HFFc6 (cell line): ENCODE results near the gene ADARB1. TPM values are rescaled to one million over a fixed set of nuclear protein-coding genes. Genes with fewer than 3 reads are reported as not detected.

Experiments used
- DNase-seq: peaks from one replicate; pipeline ENCODE4 v3.0.0-alpha.2; 2018
- H3K27ac Mint-ChIP-seq: 2 replicates; pipeline ENCODE4 v1.8.0; 2020; ENCODE audit warnings: mild to moderate bottlenecking, mixed read lengths
- H3K27me3 Mint-ChIP-seq: 2 replicates; pipeline ENCODE4 v1.8.0; 2021; ENCODE audit warnings: mild to moderate bottlenecking, moderate library complexity, mixed read lengths; ENCODE audit not compliant: insufficient read depth
- H3K36me3 Mint-ChIP-seq: 2 replicates; pipeline ENCODE4 v1.8.0; 2021; ENCODE audit warnings: low read depth, mixed read lengths
- H3K4me1 Mint-ChIP-seq: 2 replicates; pipeline ENCODE4 v1.8.0; 2020; ENCODE audit warnings: low read depth, mixed read lengths
- H3K4me3 Mint-ChIP-seq: 2 replicates; pipeline ENCODE4 v1.8.0; 2020; ENCODE audit warnings: mild to moderate bottlenecking, moderate library complexity, mixed read lengths
- H3K9me3 Mint-ChIP-seq: 2 replicates; pipeline ENCODE4 v1.8.0; 2020; ENCODE audit warnings: mild to moderate bottlenecking, mixed read lengths
- CTCF ChIP-seq: fragments of 200-600 bp; sonication (generic); IDR thresholded peaks from 2 replicates; pipeline ENCODE4 v1.5.0; 2021; ENCODE audit warnings: antibody characterized with exemption, mild to moderate bottlenecking
- total RNA-seq, 6 experiments: library from RNA; stranded (reverse); fragmentation: NEBNext Ultra II Directional; extraction: Animal tissue kit (Norgen Biotek cat#: 25700); gene quantifications; 2 replicates in 1 of 6; 3 replicates in 5 of 6; pipeline ENCODE4 v1.2.3, GENCODE V29; 2021

The ADARB1 gene
- total RNA-seq, 6 experiments from 2014 or later = 1.7 to 3.2 (median 2.2) TPM

DNA sequence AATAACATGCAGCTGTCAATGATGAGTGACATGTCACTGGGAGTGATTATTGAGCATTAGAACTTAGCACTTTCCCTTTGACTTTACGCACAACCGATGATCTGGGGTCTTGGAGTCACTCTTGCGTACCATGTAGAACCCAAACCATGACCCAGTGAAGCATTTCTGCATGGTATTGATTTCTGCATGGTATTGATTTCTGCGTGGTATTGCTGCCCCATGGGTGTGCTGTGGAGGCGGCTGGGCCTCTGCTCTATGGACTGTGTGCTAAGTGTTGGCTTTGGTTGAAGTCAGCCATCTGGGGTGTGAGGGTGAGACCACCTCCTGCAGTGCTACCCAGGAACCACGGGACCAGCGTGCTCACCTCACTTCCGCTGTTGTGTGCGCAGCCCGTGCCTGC lies 98.0 kb downstream of the ADARB1 start:
- no peak for TF ChIP-seq CTCF
- Mint-ChIP-seq H3K4me3 (no peak overlapping the region), H3K27ac (no peak overlapping the region), H3K27me3 (peaks cover 27% of the 10 kb centered on the region), H3K9me3 (no peaks in the 10 kb centered on the region), H3K4me1 (peaks cover 13% of the 10 kb centered on the region), H3K36me3 (peaks cover 10% of the 10 kb centered on the region; the same call in 1 of the 2 replicates)
- no peak for DNase-seq

- Mint-ChIP-seq H3K4me3 (no peak overlapping the region), H3K4me1 (no peaks in the 10 kb centered on the region), H3K36me3 (peaks cover 10% of the 10 kb centered on the region; the same call in 1 of the 2 replicates), H3K9me3 (no peaks in the 10 kb centered on the region), H3K27me3 (peaks cover 22% of the 10 kb centered on the region), H3K27ac (no peak overlapping the region)
- no peak for DNase-seq
- TF ChIP-seq CTCF = no peak
These were observed 101.1 kb downstream of the ADARB1 start for GRCh38 chr21:45175326-45176095.

DNA sequence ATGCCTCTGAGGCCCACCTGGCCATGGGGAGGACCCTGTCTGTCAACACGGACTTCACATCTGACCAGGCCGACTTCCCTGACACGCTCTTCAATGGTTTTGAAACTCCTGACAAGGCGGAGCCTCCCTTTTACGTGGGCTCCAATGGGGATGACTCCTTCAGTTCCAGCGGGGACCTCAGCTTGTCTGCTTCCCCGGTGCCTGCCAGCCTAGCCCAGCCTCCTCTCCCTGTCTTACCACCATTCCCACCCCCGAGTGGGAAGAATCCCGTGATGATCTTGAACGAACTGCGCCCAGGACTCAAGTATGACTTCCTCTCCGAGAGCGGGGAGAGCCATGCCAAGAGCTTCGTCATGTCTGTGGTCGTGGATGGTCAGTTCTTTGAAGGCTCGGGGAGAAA lies 101.8 kb downstream of the ADARB1 start:
- TF ChIP-seq CTCF = no peak
- Mint-ChIP-seq H3K36me3 (peaks cover 10% of the 10 kb centered on the region; the same call in 1 of the 2 replicates), H3K4me3 (no peak overlapping the region), H3K9me3 (no peaks in the 10 kb centered on the region), H3K4me1 (no peaks in the 10 kb centered on the region), H3K27me3 (peaks cover 22% of the 10 kb centered on the region), H3K27ac (no peak overlapping the region)
- no peak for DNase-seq

GRCh38 chr21:45177039-45177438 lies 102.7 kb downstream of the ADARB1 start:
- H3K36me3 Mint-ChIP-seq = peaks cover 10% of the 10 kb centered on the region; the same call in 1 of the 2 replicates
- no peaks in the 10 kb centered on the region for H3K4me1 Mint-ChIP-seq
- H3K4me3 Mint-ChIP-seq = no peak overlapping the region
- no peak overlapping the region for H3K27ac Mint-ChIP-seq
- H3K27me3 Mint-ChIP-seq = peaks cover 20% of the 10 kb centered on the region
- DNase-seq = no peak
- no peaks in the 10 kb centered on the region for H3K9me3 Mint-ChIP-seq
- TF ChIP-seq CTCF = no peak

DNA sequence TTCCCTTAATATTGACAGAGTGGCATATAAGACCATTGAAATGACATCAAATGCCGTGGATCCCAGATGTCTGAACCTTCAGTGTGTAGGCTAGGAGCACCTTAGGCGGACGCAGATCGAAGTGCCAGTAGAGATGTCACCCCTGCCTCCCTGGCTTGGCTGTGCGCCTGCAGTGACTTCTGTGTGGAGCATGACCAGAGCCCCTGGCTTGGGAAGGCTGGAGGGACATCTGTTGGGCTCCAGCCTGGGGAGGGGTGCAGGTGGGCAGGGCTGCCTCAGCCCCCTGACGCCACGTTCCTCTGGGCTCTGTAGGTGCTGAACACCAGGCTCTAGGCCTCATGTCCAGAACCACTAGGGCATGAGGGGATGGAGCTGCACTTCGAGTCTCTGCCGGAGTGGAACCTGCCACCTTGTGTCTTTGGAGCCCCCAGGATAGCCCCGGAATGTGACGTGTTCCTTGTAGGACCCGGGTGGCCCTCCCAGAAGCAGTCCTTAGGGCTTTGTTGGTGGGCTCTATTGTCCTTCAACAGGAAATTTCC lies 103.8 kb downstream of the ADARB1 start:
- H3K9me3 Mint-ChIP-seq = no peaks in the 10 kb centered on the region
- DNase-seq = no peak
- H3K4me1 Mint-ChIP-seq = no peaks in the 10 kb centered on the region
- peaks cover 10% of the 10 kb centered on the region; the same call in 1 of the 2 replicates for H3K36me3 Mint-ChIP-seq
- H3K27ac Mint-ChIP-seq = no peak overlapping the region
- peaks cover 19% of the 10 kb centered on the region for H3K27me3 Mint-ChIP-seq
- TF ChIP-seq CTCF = no peak
- H3K4me3 Mint-ChIP-seq = no peak overlapping the region
